OCI-LY3 (cell line): ENCODE measurements around the gene GGTLC1.

Experiments
- H2AFZ ChIP-seq: fragments of 200-600, 300-600 bp; shearing (Covaris generic); 2 replicates; pipeline ENCODE4 v1.6.0; 2014; ENCODE audit warnings: antibody characterized with exemption, low read depth, low read length
- H3K27ac ChIP-seq: fragments of 200-600, 300-600 bp; sonication (generic); 2 replicates; pipeline ENCODE4 v1.5.1; 2014; ENCODE audit warnings: mild to moderate bottlenecking, low read length, moderate library complexity, mixed read lengths
- H3K27me3 ChIP-seq: fragments of 200-600, 300-600 bp; sonication (generic); 2 replicates; pipeline ENCODE4 v1.6.1; 2014; ENCODE audit warnings: low read depth, low read length, mixed read lengths
- H3K36me3 ChIP-seq: fragments of 200-600, 300-600 bp; sonication (generic); replicated peaks from 2 replicates; pipeline ENCODE3; 2014; ENCODE audit warnings: low read depth, low read length, mixed read lengths
- H3K4me1 ChIP-seq: fragments of 300-600, 200-600 bp; sonication (generic); 2 replicates; pipeline ENCODE4 v1.6.1; 2014; ENCODE audit warnings: low read length, mixed read lengths
- H3K4me2 ChIP-seq: fragments of 200-600, 300-600 bp; sonication (generic); 2 replicates; pipeline ENCODE4 v1.6.1; 2014; ENCODE audit warnings: low read length, mixed read lengths
- H3K4me3 ChIP-seq: fragments of 300-600, 200-600 bp; sonication (generic); 2 replicates; pipeline ENCODE4 v1.5.1; 2014; ENCODE audit warnings: antibody characterized with exemption, mild to moderate bottlenecking, low read length, moderate library complexity
- H3K79me2 ChIP-seq: fragments of 300-600, 200-600 bp; shearing (Covaris generic); 2 replicates; pipeline ENCODE4 v1.6.1; 2014; ENCODE audit warnings: mild to moderate bottlenecking, low read length, mixed read lengths
- H3K9ac ChIP-seq: fragments of 300-600, 200-600 bp; shearing (Covaris generic); 2 replicates; pipeline ENCODE4 v1.6.0; 2014; ENCODE audit warnings: mild to moderate bottlenecking, low read length, moderate library complexity
- H3K9me3 ChIP-seq: fragments of 200-600, 300-600 bp; shearing (Covaris generic); 2 replicates; pipeline ENCODE4 v1.6.1; 2014; ENCODE audit warnings: low read length, mixed read lengths; ENCODE audit not compliant: insufficient read depth
- H4K20me1 ChIP-seq: fragments of 200-600, 300-600 bp; sonication (generic); 2 replicates; pipeline ENCODE4 v1.6.1; 2016; ENCODE audit warnings: low read length, mixed read lengths; ENCODE audit not compliant: insufficient read depth
- CTCF ChIP-seq: fragments of 200-600, 300-600 bp; sonication (generic); IDR thresholded peaks from 2 replicates; pipeline ENCODE4 v1.5.1; 2014; ENCODE audit warnings: antibody characterized with exemption, low read length, low read depth
- EZH2phosphoT487 ChIP-seq: fragments of 200-600 bp; shearing (Covaris generic); IDR thresholded peaks from 2 replicates; pipeline ENCODE4 v1.6.1; 2018; ENCODE audit warnings: antibody characterized with exemption, mixed run types, low read depth

GGTLC1 gene

GRCh38 chr20:24032400-24032898, 43.9 kb upstream of the GGTLC1 start:
- no peaks in the 10 kb centered on the region for H3K4me1 ChIP-seq
- no peaks in the 10 kb centered on the region for H3K36me3 ChIP-seq
- no peak overlapping the region for H3K4me3 ChIP-seq
- no peaks in the 10 kb centered on the region for H4K20me1 ChIP-seq
- no peak overlapping the region for H2AFZ ChIP-seq
- no peaks in the 10 kb centered on the region for H3K79me2 ChIP-seq
- H3K27ac ChIP-seq, result no peak overlapping the region
- no peak overlapping the region for H3K4me2 ChIP-seq
- no peak overlapping the region for H3K9ac ChIP-seq
- H3K27me3 ChIP-seq, result peaks cover 4% of the 10 kb centered on the region; the same call in 1 of the 2 replicates
- TF ChIP-seq CTCF (no peak), EZH2phosphoT487 (no peak)
- no peaks in the 10 kb centered on the region for H3K9me3 ChIP-seq

GRCh38 chr20:24027229-24027628, 38.6 kb upstream of the GGTLC1 start:
- no peak overlapping the region for H3K9ac ChIP-seq
- TF ChIP-seq CTCF, result no peak
- TF ChIP-seq EZH2phosphoT487, result no peak
- H3K4me2 ChIP-seq, result no peak overlapping the region
- H3K27me3 ChIP-seq, result peaks cover 8% of the 10 kb centered on the region; the same call in 1 of the 2 replicates
- no peaks in the 10 kb centered on the region for H3K36me3 ChIP-seq
- no peaks in the 10 kb centered on the region for H3K79me2 ChIP-seq
- H2AFZ ChIP-seq, result no peak overlapping the region
- no peak overlapping the region for H3K4me3 ChIP-seq
- H3K27ac ChIP-seq, result no peak overlapping the region
- H3K4me1 ChIP-seq, result no peaks in the 10 kb centered on the region
- no peaks in the 10 kb centered on the region for H4K20me1 ChIP-seq
- H3K9me3 ChIP-seq, result no peaks in the 10 kb centered on the region

DNA sequence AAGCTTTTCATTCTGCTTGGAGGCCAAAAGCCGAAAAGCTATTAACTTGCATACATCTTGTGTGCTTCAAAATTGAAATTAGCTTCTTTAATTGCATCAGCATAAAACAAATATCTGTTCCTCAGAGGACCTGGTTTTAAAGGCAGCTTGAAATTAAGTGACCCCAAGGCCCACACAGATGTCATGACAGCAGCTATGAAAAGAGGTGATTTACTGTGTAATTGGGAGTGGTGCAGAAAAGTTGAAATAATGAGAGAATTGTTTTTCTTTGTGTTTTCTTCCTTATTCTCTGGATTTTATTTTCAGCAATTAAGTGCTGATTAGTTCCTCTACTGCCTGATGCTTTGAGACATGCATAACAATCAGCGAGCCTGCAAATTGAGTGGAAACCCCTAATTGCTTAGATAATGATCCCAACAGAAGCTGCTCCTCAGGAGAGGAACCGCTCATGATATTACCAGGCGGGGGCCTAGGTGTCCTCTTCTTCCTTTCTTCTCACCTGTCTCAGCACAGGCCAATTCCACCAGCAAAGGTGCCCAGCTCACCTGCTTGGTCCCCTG, 34.1 kb upstream of the GGTLC1 start:
- no peaks in the 10 kb centered on the region for H3K79me2 ChIP-seq
- no peaks in the 10 kb centered on the region for H3K4me1 ChIP-seq
- no peak overlapping the region for H3K4me3 ChIP-seq
- no peak overlapping the region for H3K27ac ChIP-seq
- H3K4me2 ChIP-seq, result no peak overlapping the region
- no peaks in the 10 kb centered on the region for H3K36me3 ChIP-seq
- no peaks in the 10 kb centered on the region for H3K9me3 ChIP-seq
- H3K27me3 ChIP-seq, result peaks cover 25% of the 10 kb centered on the region
- TF ChIP-seq EZH2phosphoT487 (no peak), CTCF (no peak)
- H3K9ac ChIP-seq, result no peak overlapping the region
- H4K20me1 ChIP-seq, result no peaks in the 10 kb centered on the region
- H2AFZ ChIP-seq, result no peak overlapping the region

- no peak overlapping the region for H2AFZ ChIP-seq
Measured at GRCh38 chr20:24018796-24019195, 30.2 kb upstream of the GGTLC1 start.

More at GRCh38 chr20:24018796-24019195, 30.2 kb upstream of the GGTLC1 start:
- Histone ChIP-seq H4K20me1 (no peaks in the 10 kb centered on the region), H3K36me3 (no peaks in the 10 kb centered on the region), H3K27ac (no peak overlapping the region), H3K9me3 (no peaks in the 10 kb centered on the region), H3K4me3 (no peak overlapping the region), H3K4me1 (no peaks in the 10 kb centered on the region), H3K9ac (no peak overlapping the region), H3K79me2 (no peaks in the 10 kb centered on the region), H3K27me3 (peaks cover 60% of the 10 kb centered on the region), H3K4me2 (no peak overlapping the region)
- TF ChIP-seq CTCF (no peak), EZH2phosphoT487 (no peak)
